SK-N-SH (cell line): ENCODE results near the gene COL5A1. TPM values are rescaled to one million over a fixed set of nuclear protein-coding genes. Genes with fewer than 3 reads are reported as not detected.

Source experiments
- CHD2 ChIP-seq: fragments of 150-350 bp; IDR thresholded peaks from 2 replicates; pipeline ENCODE4 v1.6.1; 2018; ENCODE audit warnings: low read length; ENCODE audit not compliant: partially characterized antibody
- ELF1 ChIP-seq: IDR thresholded peaks from 2 replicates; pipeline ENCODE4 v1.4.0; 2012
- EP300 ChIP-seq, 2 experiments: IDR thresholded peaks; 2 replicates each; pipeline versions ENCODE4 v1.4.0 to v1.6.1; 2012; ENCODE audit warnings: borderline replicate concordance in 1 of 2, low read depth in 1 of 2, low read length in 1 of 2
- EZH2phosphoT487 ChIP-seq: fragments of 200-600 bp; sonication (generic); IDR thresholded peaks from 2 replicates; pipeline ENCODE4 v1.6.1; 2017; ENCODE audit warnings: low read depth, mixed run types, mild to moderate bottlenecking, antibody characterized with exemption, moderate library complexity, borderline replicate concordance
- FOXJ3 ChIP-seq: sonication (generic); formaldehyde crosslinking; IDR thresholded peaks from 2 replicates; pipeline ENCODE4 v1.5.1; 2020; ENCODE audit warnings: mild to moderate bottlenecking, missing genetic modification reagents
- FOXM1 ChIP-seq: IDR thresholded peaks from 2 replicates; pipeline ENCODE4 v1.4.0; 2012; ENCODE audit warnings: low read depth, mild to moderate bottlenecking
- GABPA ChIP-seq: IDR thresholded peaks from 2 replicates; pipeline ENCODE4 v1.4.0; 2012; ENCODE audit warnings: low read depth, mild to moderate bottlenecking
- GATA2 ChIP-seq: sonication (generic); formaldehyde crosslinking; IDR thresholded peaks from 2 replicates; pipeline ENCODE4 v1.5.0; 2020; ENCODE audit warnings: mild to moderate bottlenecking, missing genetic modification reagents
- JUND ChIP-seq: IDR thresholded peaks from 2 replicates; pipeline ENCODE4 v1.4.0; 2012
- MEF2A ChIP-seq: IDR thresholded peaks from 2 replicates; pipeline ENCODE4 v1.4.0; 2012; ENCODE audit warnings: low read depth, borderline replicate concordance
- MXI1 ChIP-seq: IDR thresholded peaks from 2 replicates; pipeline ENCODE4 v1.6.1; 2012; ENCODE audit warnings: mild to moderate bottlenecking, low read depth, low read length, improper control_type of control experiment
- NFIC ChIP-seq: IDR thresholded peaks from 2 replicates; pipeline ENCODE4 v1.4.0; 2012; ENCODE audit warnings: borderline replicate concordance
- RAD21 ChIP-seq: IDR thresholded peaks from 2 replicates; pipeline ENCODE4 v1.6.1; 2012; ENCODE audit warnings: mild to moderate bottlenecking, low read length
- RCOR1 ChIP-seq: fragments of 150-350 bp; IDR thresholded peaks from 2 replicates; pipeline ENCODE4 v1.6.1; 2017; ENCODE audit warnings: antibody characterized with exemption, low read length
- RFX5 ChIP-seq: IDR thresholded peaks from 2 replicates; pipeline ENCODE4 v1.6.1; 2012; ENCODE audit warnings: mild to moderate bottlenecking, improper control_type of control experiment, low read length
- RXRA ChIP-seq: IDR thresholded peaks from 2 replicates; pipeline ENCODE4 v1.4.0; 2012; ENCODE audit warnings: low read depth, mild to moderate bottlenecking, borderline replicate concordance
- SIN3A ChIP-seq: IDR thresholded peaks from 2 replicates; pipeline ENCODE4 v1.6.1; 2012; ENCODE audit warnings: low read depth, mild to moderate bottlenecking, low read length, moderate library complexity, borderline replicate concordance
- SMC3 ChIP-seq: IDR thresholded peaks from 2 replicates; pipeline ENCODE4 v1.6.1; 2012; ENCODE audit warnings: low read depth, low read length, improper control_type of control experiment
- TAF1 ChIP-seq: IDR thresholded peaks from 2 replicates; pipeline ENCODE4 v1.6.1; 2012; ENCODE audit warnings: low read depth, mild to moderate bottlenecking, low read length, moderate library complexity, borderline replicate concordance
- polyA plus RNA-seq, 3 experiments: library from polyadenylated mRNA; depleted of rRNA; stranded (reverse); fragments of >200 nt; gene quantifications; 2 replicates each; pipeline ENCODE4 v1.2.3, GENCODE V29; 2012
- TF ChIP-seq, protein P1 (sequence below): IDR thresholded peaks from 2 replicates; pipeline ENCODE4; 2012
- TF ChIP-seq, protein P2 (sequence below): fragments of 150-350 bp; IDR thresholded peaks from 2 replicates; pipeline ENCODE4 v1.6.1; 2016; ENCODE audit warnings: mild to moderate bottlenecking, low read depth, low read length
- TF ChIP-seq, protein P3 (sequence below): IDR thresholded peaks from 2 replicates; pipeline ENCODE4 v1.4.0; 2012; ENCODE audit warnings: low read depth, borderline replicate concordance
- TF ChIP-seq, protein P4 (sequence below): IDR thresholded peaks from 2 replicates; pipeline ENCODE4 v1.4.0; 2012; ENCODE audit warnings: low read depth
- TF ChIP-seq, protein P5 (sequence below): fragments of 200-600 bp; sonication (generic); IDR thresholded peaks from 2 replicates; pipeline ENCODE4 v1.6.1; 2017; ENCODE audit warnings: antibody characterized with exemption, mild to moderate bottlenecking, moderate library complexity

COL5A1 gene
- polyA plus RNA-seq, 1 of the 3 experiments (the other 2 are of a cell fraction) = 73.8 TPM

DNA sequence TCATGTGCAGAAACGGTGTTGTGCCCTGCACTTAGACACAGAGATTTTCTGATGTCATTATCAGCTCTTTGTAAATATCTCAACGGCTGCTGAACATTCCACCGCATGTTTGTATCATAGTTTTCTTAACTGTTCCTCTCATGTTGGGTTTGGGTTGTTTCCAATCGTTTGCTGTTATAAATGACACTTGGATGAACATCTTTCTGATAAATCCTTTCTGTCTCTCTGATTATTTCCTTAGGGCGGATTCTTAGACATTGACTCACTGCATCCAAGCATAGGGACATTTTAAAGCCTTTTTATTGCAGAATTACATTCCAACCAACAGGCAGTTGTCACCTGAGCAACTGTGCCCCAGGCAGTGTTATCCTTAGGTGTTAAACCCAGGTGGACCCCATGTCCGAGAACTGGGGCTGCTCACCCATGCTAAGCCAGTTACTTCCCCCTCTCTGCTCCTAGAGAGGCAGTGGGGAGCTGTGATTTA, 28.5 kb downstream of the COL5A1 start (continued):
- 0 out of 2 replicates have a peak, but pooled peaks have one; percentile 27 for TF ChIP-seq RXRA
- no peak for TF ChIP-seq CHD2
- TF ChIP-seq FOXJ3 (CRISPR knock-in tag) = no peak
- TF ChIP-seq FOXM1 = no peak; the same call in 1 of the 2 replicates
- TF ChIP-seq GATA2 = no peak
- TF ChIP-seq, protein P1, sequence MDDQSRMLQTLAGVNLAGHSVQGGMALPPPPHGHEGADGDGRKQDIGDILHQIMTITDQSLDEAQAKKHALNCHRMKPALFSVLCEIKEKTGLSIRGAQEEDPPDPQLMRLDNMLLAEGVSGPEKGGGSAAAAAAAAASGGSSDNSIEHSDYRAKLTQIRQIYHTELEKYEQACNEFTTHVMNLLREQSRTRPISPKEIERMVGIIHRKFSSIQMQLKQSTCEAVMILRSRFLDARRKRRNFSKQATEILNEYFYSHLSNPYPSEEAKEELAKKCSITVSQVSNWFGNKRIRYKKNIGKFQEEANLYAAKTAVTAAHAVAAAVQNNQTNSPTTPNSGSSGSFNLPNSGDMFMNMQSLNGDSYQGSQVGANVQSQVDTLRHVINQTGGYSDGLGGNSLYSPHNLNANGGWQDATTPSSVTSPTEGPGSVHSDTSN = peak; percentile 84
- TF ChIP-seq RFX5 = no peak
- TF ChIP-seq SMC3 = no peak
- TF ChIP-seq, protein P2, sequence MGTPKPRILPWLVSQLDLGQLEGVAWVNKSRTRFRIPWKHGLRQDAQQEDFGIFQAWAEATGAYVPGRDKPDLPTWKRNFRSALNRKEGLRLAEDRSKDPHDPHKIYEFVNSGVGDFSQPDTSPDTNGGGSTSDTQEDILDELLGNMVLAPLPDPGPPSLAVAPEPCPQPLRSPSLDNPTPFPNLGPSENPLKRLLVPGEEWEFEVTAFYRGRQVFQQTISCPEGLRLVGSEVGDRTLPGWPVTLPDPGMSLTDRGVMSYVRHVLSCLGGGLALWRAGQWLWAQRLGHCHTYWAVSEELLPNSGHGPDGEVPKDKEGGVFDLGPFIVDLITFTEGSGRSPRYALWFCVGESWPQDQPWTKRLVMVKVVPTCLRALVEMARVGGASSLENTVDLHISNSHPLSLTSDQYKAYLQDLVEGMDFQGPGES = no peak
- peak in 1 of 2 experiments; percentile 80; a peak in 2 of 4 replicates for TF ChIP-seq EP300 (IDR thresholded peaks at IDR 0.05; ENCODE audit: borderline replicate concordance in 1 of 2, low read depth in 1 of 2, low read length in 1 of 2)
- TF ChIP-seq, protein P3, sequence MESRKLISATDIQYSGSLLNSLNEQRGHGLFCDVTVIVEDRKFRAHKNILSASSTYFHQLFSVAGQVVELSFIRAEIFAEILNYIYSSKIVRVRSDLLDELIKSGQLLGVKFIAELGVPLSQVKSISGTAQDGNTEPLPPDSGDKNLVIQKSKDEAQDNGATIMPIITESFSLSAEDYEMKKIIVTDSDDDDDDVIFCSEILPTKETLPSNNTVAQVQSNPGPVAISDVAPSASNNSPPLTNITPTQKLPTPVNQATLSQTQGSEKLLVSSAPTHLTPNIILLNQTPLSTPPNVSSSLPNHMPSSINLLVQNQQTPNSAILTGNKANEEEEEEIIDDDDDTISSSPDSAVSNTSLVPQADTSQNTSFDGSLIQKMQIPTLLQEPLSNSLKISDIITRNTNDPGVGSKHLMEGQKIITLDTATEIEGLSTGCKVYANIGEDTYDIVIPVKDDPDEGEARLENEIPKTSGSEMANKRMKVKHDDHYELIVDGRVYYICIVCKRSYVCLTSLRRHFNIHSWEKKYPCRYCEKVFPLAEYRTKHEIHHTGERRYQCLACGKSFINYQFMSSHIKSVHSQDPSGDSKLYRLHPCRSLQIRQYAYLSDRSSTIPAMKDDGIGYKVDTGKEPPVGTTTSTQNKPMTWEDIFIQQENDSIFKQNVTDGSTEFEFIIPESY = 0 out of 2 replicates have a peak, but pooled peaks have one; percentile 26
- peak; percentile 69 for TF ChIP-seq JUND
- no peak for TF ChIP-seq TAF1
- no peak for TF ChIP-seq GABPA
- TF ChIP-seq EZH2phosphoT487 = no peak
- no peak for TF ChIP-seq MXI1
- TF ChIP-seq, protein P4, sequence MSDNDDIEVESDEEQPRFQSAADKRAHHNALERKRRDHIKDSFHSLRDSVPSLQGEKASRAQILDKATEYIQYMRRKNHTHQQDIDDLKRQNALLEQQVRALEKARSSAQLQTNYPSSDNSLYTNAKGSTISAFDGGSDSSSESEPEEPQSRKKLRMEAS = peak; percentile 40; the same call in 1 of the 2 replicates
- no peak for TF ChIP-seq RCOR1
- no peak for TF ChIP-seq ELF1
- TF ChIP-seq RAD21 = no peak
- TF ChIP-seq SIN3A = no peak
- TF ChIP-seq MEF2A = no peak
- peak; percentile 84 for TF ChIP-seq NFIC
- TF ChIP-seq, protein P5, sequence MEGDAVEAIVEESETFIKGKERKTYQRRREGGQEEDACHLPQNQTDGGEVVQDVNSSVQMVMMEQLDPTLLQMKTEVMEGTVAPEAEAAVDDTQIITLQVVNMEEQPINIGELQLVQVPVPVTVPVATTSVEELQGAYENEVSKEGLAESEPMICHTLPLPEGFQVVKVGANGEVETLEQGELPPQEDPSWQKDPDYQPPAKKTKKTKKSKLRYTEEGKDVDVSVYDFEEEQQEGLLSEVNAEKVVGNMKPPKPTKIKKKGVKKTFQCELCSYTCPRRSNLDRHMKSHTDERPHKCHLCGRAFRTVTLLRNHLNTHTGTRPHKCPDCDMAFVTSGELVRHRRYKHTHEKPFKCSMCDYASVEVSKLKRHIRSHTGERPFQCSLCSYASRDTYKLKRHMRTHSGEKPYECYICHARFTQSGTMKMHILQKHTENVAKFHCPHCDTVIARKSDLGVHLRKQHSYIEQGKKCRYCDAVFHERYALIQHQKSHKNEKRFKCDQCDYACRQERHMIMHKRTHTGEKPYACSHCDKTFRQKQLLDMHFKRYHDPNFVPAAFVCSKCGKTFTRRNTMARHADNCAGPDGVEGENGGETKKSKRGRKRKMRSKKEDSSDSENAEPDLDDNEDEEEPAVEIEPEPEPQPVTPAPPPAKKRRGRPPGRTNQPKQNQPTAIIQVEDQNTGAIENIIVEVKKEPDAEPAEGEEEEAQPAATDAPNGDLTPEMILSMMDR = no peak
